ENCODE measurements around the gene CDC25C. TPM values are rescaled to one million over a fixed set of nuclear protein-coding genes. Genes with fewer than 3 reads are reported as not detected.
"Not testable (repeated sequence)": the region's sequence is repeated elsewhere in the genome, so short reads cannot be mapped to it uniquely, and the experiment has no call there.

Gene CDC25C
- polyA plus RNA-seq, 1 donor from 2014 or later, result not detected

- Mint-ChIP-seq H3K4me3 (peak overlapping the region in 2 of 4 donors; percentile 13), H3K9me3 (no peaks in the 10 kb centered on the region), H3K27ac (no peak overlapping the region), H3K36me3 (no peaks in the 10 kb centered on the region), H3K27me3 (peaks cover 14% of the 10 kb centered on the region), H3K4me1 (peaks cover 0 to 6% (median 5%) of the 10 kb centered on the region in 3 donors)
These were observed 55.1 kb downstream of the CDC25C start for GRCh38 chr5:138276402-138277054.

GRCh38 chr5:138275895-138276294 lies 55.7 kb downstream of the CDC25C start:
- no peak overlapping the region for H3K27ac Mint-ChIP-seq
- peaks cover 0 to 6% (median 5%) of the 10 kb centered on the region in 3 donors for H3K4me1 Mint-ChIP-seq
- no peaks in the 10 kb centered on the region for H3K9me3 Mint-ChIP-seq
- H3K27me3 Mint-ChIP-seq, result peaks cover 15% of the 10 kb centered on the region
- no peaks in the 10 kb centered on the region for H3K36me3 Mint-ChIP-seq
- peak overlapping the region in 3 of 4 donors; percentile 9 to 13 (median 13) for H3K4me3 Mint-ChIP-seq

- no peak overlapping the region for H3K27ac Mint-ChIP-seq
- peaks cover 0 to 6% (median 5%) of the 10 kb centered on the region in 3 donors for H3K4me1 Mint-ChIP-seq
- H3K4me3 Mint-ChIP-seq, result no peak overlapping the region
- H3K36me3 Mint-ChIP-seq, result no peaks in the 10 kb centered on the region
- no peaks in the 10 kb centered on the region for H3K9me3 Mint-ChIP-seq
- H3K27me3 Mint-ChIP-seq, result peaks cover 15% of the 10 kb centered on the region
These were observed 56.2 kb downstream of the CDC25C start for GRCh38 chr5:138275379-138275782.

- peak within 1 kb of the TSS in 3 of 4 donors; percentile 28 to 73 (median 69) for H3K4me3 Mint-ChIP-seq
- H3K27me3 Mint-ChIP-seq, result peaks cover 17% of the 10 kb centered on the region
- H3K27ac Mint-ChIP-seq, result no peak within 1 kb of the TSS
- H3K9me3 Mint-ChIP-seq, result no peaks in the 10 kb centered on the region
- H3K36me3 Mint-ChIP-seq, result no peaks in the 10 kb centered on the region
- peaks cover 0 to 6% (median 5%) of the 10 kb centered on the region in 3 donors for H3K4me1 Mint-ChIP-seq
These were observed 57.3 kb downstream of the CDC25C start, which contains the start of gene GFRA3 for GRCh38 chr5:138274189-138274853. GFRA3 (minus strand) TSS chr5:138274621; CDS start chr5:138274424, 197 bp downstream.

- H3K36me3 Mint-ChIP-seq, result no peaks in the 10 kb centered on the region
- H3K9me3 Mint-ChIP-seq, result no peaks in the 10 kb centered on the region
- peak overlapping the region in 3 of 4 donors; percentile 4 to 73 (median 46) for H3K4me3 Mint-ChIP-seq
- no peak overlapping the region for H3K27ac Mint-ChIP-seq
- peaks cover 17% of the 10 kb centered on the region for H3K27me3 Mint-ChIP-seq
- peaks cover 0 to 6% (median 5%) of the 10 kb centered on the region in 3 donors for H3K4me1 Mint-ChIP-seq
These were observed 57.8 kb downstream of the CDC25C start for GRCh38 chr5:138273834-138274188.

- Mint-ChIP-seq H3K9me3 (no peaks in the 10 kb centered on the region), H3K4me3 (peak overlapping the region in 1 of 4 donors; percentile 67), H3K36me3 (no peaks in the 10 kb centered on the region), H3K4me1 (peaks cover 0 to 6% (median 5%) of the 10 kb centered on the region in 3 donors), H3K27ac (no peak overlapping the region), H3K27me3 (peaks cover 17% of the 10 kb centered on the region)
These were observed 58.9 kb downstream of the CDC25C start for GRCh38 chr5:138272681-138273080.

- H3K4me3 Mint-ChIP-seq, result no peak overlapping the region
- no peaks in the 10 kb centered on the region for H3K9me3 Mint-ChIP-seq
- no peaks in the 10 kb centered on the region for H3K36me3 Mint-ChIP-seq
- H3K4me1 Mint-ChIP-seq, result peaks cover 0 to 6% (median 5%) of the 10 kb centered on the region in 3 donors
- no peak overlapping the region for H3K27ac Mint-ChIP-seq
- peaks cover 17% of the 10 kb centered on the region for H3K27me3 Mint-ChIP-seq
These were observed 60.3 kb downstream of the CDC25C start for GRCh38 chr5:138271281-138271680.

GRCh38 chr5:138264183-138264582 lies 67.4 kb downstream of the CDC25C start:
- H3K4me3 Mint-ChIP-seq, result no peak overlapping the region
- H3K36me3 Mint-ChIP-seq, result no peaks in the 10 kb centered on the region
- H3K27me3 Mint-ChIP-seq, result peaks cover 4% of the 10 kb centered on the region
- no peaks in the 10 kb centered on the region for H3K4me1 Mint-ChIP-seq
- H3K27ac Mint-ChIP-seq, result peak overlapping the region in 1 of 3 donors; percentile 80
- no peaks in the 10 kb centered on the region for H3K9me3 Mint-ChIP-seq

- Mint-ChIP-seq H3K36me3 (no peaks in the 10 kb centered on the region), H3K4me3 (no peak overlapping the region), H3K4me1 (no peaks in the 10 kb centered on the region), H3K27me3 (peaks cover 4% of the 10 kb centered on the region), H3K27ac (no peak overlapping the region), H3K9me3 (no peaks in the 10 kb centered on the region)
These were observed 68.0 kb downstream of the CDC25C start for GRCh38 chr5:138263581-138263980.

GRCh38 chr5:138258704-138259292 lies 72.8 kb downstream of the CDC25C start:
- Mint-ChIP-seq H3K4me1 (no peaks in the 10 kb centered on the region), H3K36me3 (no peaks in the 10 kb centered on the region), H3K27me3 (no peaks in the 10 kb centered on the region), H3K9me3 (no peaks in the 10 kb centered on the region), H3K27ac (no peak overlapping the region), H3K4me3 (no peak overlapping the region)

- Mint-ChIP-seq H3K36me3 (no peaks in the 10 kb centered on the region), H3K27me3 (peaks cover 7% of the 10 kb centered on the region), H3K27ac (no peak overlapping the region), H3K4me3 (no peak overlapping the region), H3K4me1 (no peaks in the 10 kb centered on the region), H3K9me3 (no peaks in the 10 kb centered on the region)
These were observed 74.0 kb downstream of the CDC25C start for GRCh38 chr5:138257583-138257982.

- Mint-ChIP-seq H3K36me3 (no peaks in the 10 kb centered on the region), H3K9me3 (no peaks in the 10 kb centered on the region), H3K4me3 (no peak overlapping the region), H3K27ac (no peak overlapping the region), H3K27me3 (peaks cover 9% of the 10 kb centered on the region), H3K4me1 (no peaks in the 10 kb centered on the region)
These were observed 78.7 kb downstream of the CDC25C start for GRCh38 chr5:138252944-138253343.

- peaks cover 12% of the 10 kb centered on the region for H3K27me3 Mint-ChIP-seq
- not testable (repeated sequence) for H3K27ac Mint-ChIP-seq, H3K4me1 Mint-ChIP-seq, H3K36me3 Mint-ChIP-seq, H3K9me3 Mint-ChIP-seq, H3K4me3 Mint-ChIP-seq
These were observed 83.8 kb downstream of the CDC25C start for GRCh38 chr5:138247800-138248199.

GRCh38 chr5:138246822-138247221 lies 84.8 kb downstream of the CDC25C start:
- no peak overlapping the region for H3K27ac Mint-ChIP-seq
- peaks cover 0 to 3% (median 2%) of the 10 kb centered on the region in 3 donors for H3K4me1 Mint-ChIP-seq
- peaks cover 17% of the 10 kb centered on the region for H3K27me3 Mint-ChIP-seq
- H3K36me3 Mint-ChIP-seq, result no peaks in the 10 kb centered on the region
- H3K4me3 Mint-ChIP-seq, result no peak overlapping the region
- no peaks in the 10 kb centered on the region for H3K9me3 Mint-ChIP-seq

- no peak overlapping the region for H3K27ac Mint-ChIP-seq
- H3K36me3 Mint-ChIP-seq, result no peaks in the 10 kb centered on the region
- no peak overlapping the region for H3K4me3 Mint-ChIP-seq
These were observed 85.3 kb downstream of the CDC25C start for GRCh38 chr5:138246334-138246733.

More at GRCh38 chr5:138246334-138246733, 85.3 kb downstream of the CDC25C start:
- peaks cover 4 to 5% (median 4%) of the 10 kb centered on the region in 3 donors for H3K4me1 Mint-ChIP-seq
- H3K27me3 Mint-ChIP-seq, result peaks cover 18% of the 10 kb centered on the region
- no peaks in the 10 kb centered on the region for H3K9me3 Mint-ChIP-seq
